Right atrium auricular region (tissue), 2 donors: ENCODE data around the gene PRDM4. TPM values are rescaled to one million over a fixed set of nuclear protein-coding genes. Genes with fewer than 3 reads are reported as not detected.
A peak's percentile ranks its signal among the peaks of the same experiment; 100 is the strongest.
"Not testable (repeated sequence)": the region's sequence is repeated elsewhere in the genome, so short reads cannot be mapped to it uniquely, and the experiment has no call there.

Experiments used
- DNase-seq: peaks from one replicate; pipeline ENCODE4 v3.0.0-alpha.2; 2019; ENCODE audit warnings: low spot score
- H3K27ac ChIP-seq, 2 donors: fragments of 200-600 bp; sonication (generic); 1 replicate in 1 of 2; 2 replicates in 1 of 2; pipeline ENCODE4 v1.5.1; 2016 to 2019
- H3K27me3 ChIP-seq, 2 donors: fragments of 200-600 bp; sonication (generic); one replicate each; pipeline versions ENCODE4 v1.5.1 to v1.6.0; 2017 to 2019
- H3K36me3 ChIP-seq: fragments of 200-600 bp; sonication (generic); one replicate; pipeline ENCODE4 v1.5.1; 2016
- H3K4me1 ChIP-seq, 2 donors: fragments of 200-600 bp; sonication (generic); one replicate each; pipeline versions ENCODE4 v1.5.1 to v1.6.0; 2017 to 2019
- H3K4me3 ChIP-seq, 2 donors: fragments of 200-600 bp; sonication (generic); 1 replicate in 1 of 2; 2 replicates in 1 of 2; pipeline ENCODE4 v1.5.1; 2017 to 2019; ENCODE audit warnings: mild to moderate bottlenecking in 1 of 2, moderate library complexity in 1 of 2
- H3K9me3 ChIP-seq, 2 donors: fragments of 200-600 bp; sonication (generic); one replicate each; pipeline ENCODE4 v1.5.1; 2019
- total RNA-seq, 2 donors: library from RNA; depleted of rRNA; stranded (reverse); fragments of >200 nt; gene quantifications; one replicate each; pipeline ENCODE4 v1.1.0, GENCODE V29; 2016
- TF ChIP-seq, protein P1 (sequence below), 2 donors: fragments of 200-600 bp; sonication (generic); IDR thresholded peaks; one replicate each; pipeline ENCODE4 v1.5.1; 2019; ENCODE audit warnings: antibody characterized with exemption in 2 of 2

Gene PRDM4
- total RNA-seq, 2 donors from 2014 or later = 10.2 to 21.0 TPM

- H3K36me3 ChIP-seq = peaks cover 84% of the 10 kb centered on the region
- no peak overlapping the region for H3K4me3 ChIP-seq
- no peak overlapping the region for H3K27ac ChIP-seq
- H3K4me1 ChIP-seq = no peaks in the 10 kb centered on the region
- DNase-seq = no peak
- no peaks in the 10 kb centered on the region for H3K27me3 ChIP-seq
- H3K9me3 ChIP-seq = peaks cover 0 to 9% of the 10 kb centered on the region in 2 donors
- TF ChIP-seq, protein P1, sequence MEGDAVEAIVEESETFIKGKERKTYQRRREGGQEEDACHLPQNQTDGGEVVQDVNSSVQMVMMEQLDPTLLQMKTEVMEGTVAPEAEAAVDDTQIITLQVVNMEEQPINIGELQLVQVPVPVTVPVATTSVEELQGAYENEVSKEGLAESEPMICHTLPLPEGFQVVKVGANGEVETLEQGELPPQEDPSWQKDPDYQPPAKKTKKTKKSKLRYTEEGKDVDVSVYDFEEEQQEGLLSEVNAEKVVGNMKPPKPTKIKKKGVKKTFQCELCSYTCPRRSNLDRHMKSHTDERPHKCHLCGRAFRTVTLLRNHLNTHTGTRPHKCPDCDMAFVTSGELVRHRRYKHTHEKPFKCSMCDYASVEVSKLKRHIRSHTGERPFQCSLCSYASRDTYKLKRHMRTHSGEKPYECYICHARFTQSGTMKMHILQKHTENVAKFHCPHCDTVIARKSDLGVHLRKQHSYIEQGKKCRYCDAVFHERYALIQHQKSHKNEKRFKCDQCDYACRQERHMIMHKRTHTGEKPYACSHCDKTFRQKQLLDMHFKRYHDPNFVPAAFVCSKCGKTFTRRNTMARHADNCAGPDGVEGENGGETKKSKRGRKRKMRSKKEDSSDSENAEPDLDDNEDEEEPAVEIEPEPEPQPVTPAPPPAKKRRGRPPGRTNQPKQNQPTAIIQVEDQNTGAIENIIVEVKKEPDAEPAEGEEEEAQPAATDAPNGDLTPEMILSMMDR (IDR thresholded peaks at IDR 0.05) = no peak
Measured at GRCh38 chr12:107702106-107702505, 58.8 kb downstream of the PRDM4 start.

- peaks cover 80% of the 10 kb centered on the region for H3K36me3 ChIP-seq
- H3K27ac ChIP-seq, H3K27me3 ChIP-seq, H3K4me1 ChIP-seq, H3K9me3 ChIP-seq, DNase-seq, H3K4me3 ChIP-seq: not testable (repeated sequence)
- TF ChIP-seq, protein P1 (IDR thresholded peaks at IDR 0.05) = peak in 1 of 2 donors; percentile 10
Measured at GRCh38 chr12:107695772-107696171, 65.2 kb downstream of the PRDM4 start.

DNA sequence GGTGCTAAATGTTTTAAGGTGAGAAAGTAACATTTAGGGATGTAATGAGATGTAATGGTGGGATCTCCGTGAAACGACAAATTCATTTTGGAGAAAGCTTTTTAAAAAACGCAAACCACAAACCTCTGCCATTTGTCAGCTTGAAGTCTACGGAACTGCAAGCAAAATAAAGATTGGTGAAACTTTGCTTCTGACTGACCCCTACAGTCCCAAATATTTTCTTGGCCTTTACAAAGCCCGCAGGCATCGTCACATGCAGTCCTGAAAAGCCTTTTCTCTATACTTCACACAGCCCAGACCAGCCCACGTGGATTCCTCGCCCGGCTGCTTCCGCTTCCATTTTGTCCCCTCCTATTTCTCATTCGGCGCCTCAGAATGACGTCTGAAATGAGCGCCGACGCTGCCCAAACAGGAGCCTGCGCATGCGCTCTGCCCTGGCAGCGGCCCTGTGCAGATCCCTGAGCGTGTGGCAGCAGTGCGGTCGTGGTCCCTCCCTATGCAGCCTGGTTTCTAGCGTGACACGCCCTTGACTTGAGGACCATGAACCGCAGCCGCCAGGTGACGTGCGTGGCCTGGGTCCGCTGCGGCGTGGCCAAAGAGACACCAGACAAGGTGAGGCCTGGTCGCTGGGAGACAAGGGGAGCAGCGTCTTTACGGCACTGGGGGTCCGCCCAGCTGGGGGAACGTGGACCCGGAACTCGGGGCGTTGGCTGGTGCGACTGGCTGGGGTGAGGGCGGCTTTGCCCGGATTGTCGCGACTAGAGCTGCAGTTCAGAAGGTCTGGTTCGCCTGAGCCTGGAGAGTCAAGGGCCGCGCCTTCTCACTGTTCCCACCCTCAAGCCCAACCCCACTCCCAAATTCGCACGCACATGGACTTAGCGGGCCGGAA is 75.3 kb downstream of the PRDM4 start, which contains the start of gene PWP1:
TSS of gene PWP1 (plus strand) at position 440 of the 889 bp plus-strand sequence. CDS start at position 541, 101 bp downstream.
- Histone ChIP-seq H3K27ac (peak within 1 kb of the TSS; percentile 55 to 76), H3K27me3 (no peaks in the 10 kb centered on the region), H3K4me3 (peak within 1 kb of the TSS; percentile 83 to 96), H3K4me1 (peaks cover 0 to 20% of the 10 kb centered on the region in 2 donors), H3K36me3 (peaks cover 23% of the 10 kb centered on the region), H3K9me3 (no peaks in the 10 kb centered on the region)
- peak; percentile 94 for DNase-seq
- TF ChIP-seq, protein P1 (IDR thresholded peaks at IDR 0.05) = peak in 1 of 2 donors; percentile 17

- H3K9me3 ChIP-seq = no peaks in the 10 kb centered on the region
- peaks cover 17% of the 10 kb centered on the region for H3K36me3 ChIP-seq
- H3K4me3 ChIP-seq = peak overlapping the region; percentile 83 to 96
- DNase-seq = no peak
- H3K4me1 ChIP-seq = peaks cover 0 to 20% of the 10 kb centered on the region in 2 donors
- no peaks in the 10 kb centered on the region for H3K27me3 ChIP-seq
- TF ChIP-seq, protein P1 (IDR thresholded peaks at IDR 0.05) = no peak
- H3K27ac ChIP-seq = peak overlapping the region in 1 of 2 donors; percentile 76
Measured at GRCh38 chr12:107684990-107685359, 76.0 kb downstream of the PRDM4 start.

GRCh38 chr12:107684029-107684795 is 76.7 kb downstream of the PRDM4 start:
- no peak for DNase-seq
- peak overlapping the region in 1 of 2 donors; percentile 96 for H3K4me3 ChIP-seq
- no peaks in the 10 kb centered on the region for H3K27me3 ChIP-seq
- no peaks in the 10 kb centered on the region for H3K9me3 ChIP-seq
- H3K36me3 ChIP-seq = peaks cover 9% of the 10 kb centered on the region
- H3K27ac ChIP-seq = no peak overlapping the region
- TF ChIP-seq, protein P1 (IDR thresholded peaks at IDR 0.05) = no peak
- H3K4me1 ChIP-seq = peaks cover 0 to 20% of the 10 kb centered on the region in 2 donors

Other genes with a start within 250 kb of the PRDM4 start
- gene PWP1, start 75.3 kb downstream of the PRDM4 start, total RNA-seq = 10 to 100 TPM; 22.2 to 49.1 TPM
- not detected for gene ASCL4, start 13.6 kb upstream of the PRDM4 start, total RNA-seq